Endothelial cell of umbilical vein (primary cell): ENCODE measurements around the gene PAX2. TPM values are rescaled to one million over a fixed set of nuclear protein-coding genes. Genes with fewer than 3 reads are reported as not detected.

ENCODE experiments used
- BruUV-seq: library from RNA; stranded (reverse); fragments of 400-500 nt; replicated peaks from 2 replicates; lab custom pipeline; 2021; lab: Mats Ljungman, UMichigan
- CTCF ChIA-PET: fragments of 300-600, 350-600 bp; sonication (Branson Sonifier 250); formaldehyde crosslinking; loops from one replicate; lab custom pipeline; 2021; ENCODE audit warnings: antibody characterized with exemption, inconsistent platforms; lab: Charles Lee
- POLR2A ChIA-PET: fragments of 300-600, 350-600 bp; sonication (Branson Sonifier 250); formaldehyde crosslinking; loops from one replicate; lab custom pipeline; 2021; ENCODE audit warnings: antibody characterized with exemption, inconsistent platforms; lab: Charles Lee
- DNase-seq: peaks from one replicate; pipeline ENCODE4 v3.0.0-alpha.2; 2011; ENCODE audit warnings: low read depth, low spot score
- FAIRE-seq: peaks from 2 replicates; lab custom pipeline; 2011; peaks lifted over from hg19 to GRCh38; lab: Jason Lieb, UNC
- H2AFZ ChIP-seq: 2 replicates; pipeline ENCODE4 v1.6.0; 2012; ENCODE audit warnings: low read depth, low read length, control low read depth, inconsistent platforms
- H3K27ac ChIP-seq: 2 replicates; pipeline ENCODE4 v1.5.1; 2011; ENCODE audit warnings: low read depth, mild to moderate bottlenecking, control low read depth, low read length, moderate library complexity; ENCODE audit not compliant: insufficient read depth
- H3K27me3 ChIP-seq, 2 experiments: 2 replicates each; pipeline versions ENCODE4 v1.6.0 to v1.6.1; 2011; ENCODE audit warnings: low read length in 2 of 2, mixed read lengths in 1 of 2; ENCODE audit not compliant: control insufficient read depth in 2 of 2, insufficient read depth in 2 of 2
- H3K36me3 ChIP-seq, 2 experiments: 2 replicates in 1 of 2; 3 replicates in 1 of 2; pipeline ENCODE4 v1.5.1; 2011; ENCODE audit warnings: low read length in 2 of 2, mild to moderate bottlenecking in 1 of 2, moderate library complexity in 1 of 2; ENCODE audit not compliant: control insufficient read depth in 2 of 2, insufficient read depth in 2 of 2; ENCODE audit errors: extremely low read depth in 1 of 2
- H3K4me1 ChIP-seq: 3 replicates; pipeline ENCODE4 v1.5.1; 2011; ENCODE audit warnings: mild to moderate bottlenecking, low read length; ENCODE audit not compliant: control insufficient read depth, insufficient read depth; ENCODE audit errors: extremely low read depth
- H3K4me2 ChIP-seq: 2 replicates; pipeline ENCODE4 v1.6.1; 2011; ENCODE audit warnings: low read length, control low read depth, mixed read lengths; ENCODE audit not compliant: insufficient read depth
- H3K4me3 ChIP-seq, 3 experiments: fragments of 200-600 bp in 1 of 3; sonication (generic), shearing (Covaris generic) in 1 of 3; replicated peaks in 1 of 3; 2 replicates each; pipeline ENCODE4 v1.5.1; 2011 to 2016; ENCODE audit warnings: control low read depth in 3 of 3, low read length in 3 of 3, mild to moderate bottlenecking in 2 of 3, inconsistent platforms in 1 of 3, low read depth in 1 of 3, moderate library complexity in 1 of 3; ENCODE audit not compliant: insufficient read depth in 1 of 3
- H3K79me2 ChIP-seq: 2 replicates; pipeline ENCODE4 v1.6.0; 2012; ENCODE audit warnings: low read length, inconsistent platforms; ENCODE audit not compliant: control insufficient read depth, insufficient read depth
- H3K9ac ChIP-seq: replicated peaks from 2 replicates; pipeline ENCODE3; 2011; ENCODE audit warnings: low read length, control low read depth; ENCODE audit not compliant: insufficient read depth; ENCODE audit errors: extremely low read depth
- H3K9me1 ChIP-seq: replicated peaks from 3 replicates; pipeline ENCODE4 v1.6.0; 2011; ENCODE audit warnings: mild to moderate bottlenecking, low read length; ENCODE audit not compliant: control insufficient read depth, insufficient read depth; ENCODE audit errors: extremely low read depth
- H3K9me3 ChIP-seq: replicated peaks from 2 replicates; pipeline ENCODE4 v1.5.1; 2012; ENCODE audit warnings: low read length, inconsistent platforms; ENCODE audit not compliant: control insufficient read depth, insufficient read depth
- H4K20me1 ChIP-seq: replicated peaks from 2 replicates; pipeline ENCODE3; 2011; ENCODE audit warnings: mild to moderate bottlenecking, low read length; ENCODE audit not compliant: control insufficient read depth, insufficient read depth; ENCODE audit errors: extremely low read depth
- CTCF ChIP-seq, 2 donors: IDR thresholded peaks; 1 replicate in 1 of 2; 2 replicates in 1 of 2; pipeline ENCODE4 v1.5.1; 2011; ENCODE audit warnings: low read length in 2 of 2, mild to moderate bottlenecking in 2 of 2, moderate library complexity in 2 of 2, control low read depth in 1 of 2, inconsistent platforms in 1 of 2, low read depth in 1 of 2; ENCODE audit not compliant: insufficient read depth in 1 of 2; ENCODE audit errors: extremely low read depth in 1 of 2
- EZH2 ChIP-seq: IDR thresholded peaks from 2 replicates; pipeline ENCODE4 v1.6.1; 2012; ENCODE audit warnings: borderline replicate concordance, low read depth, mild to moderate bottlenecking, moderate library complexity, low read length, inconsistent platforms; ENCODE audit not compliant: severe bottlenecking
- FOS ChIP-seq: IDR thresholded peaks from 2 replicates; pipeline ENCODE4 v1.6.1; 2011; ENCODE audit warnings: mild to moderate bottlenecking, low read length, moderate library complexity, borderline replicate concordance; ENCODE audit not compliant: insufficient read depth
- GATA2 ChIP-seq: IDR thresholded peaks from 2 replicates; pipeline ENCODE4 v1.7.0; 2011; ENCODE audit warnings: low read depth, mild to moderate bottlenecking, moderate library complexity, mixed read lengths, low read length; ENCODE audit not compliant: insufficient read length, insufficient read depth
- JUN ChIP-seq: IDR thresholded peaks from 2 replicates; pipeline ENCODE4 v1.6.1; 2011; ENCODE audit warnings: borderline replicate concordance, low read depth; ENCODE audit not compliant: insufficient read length, insufficient read depth
- MYC ChIP-seq: IDR thresholded peaks from one replicate; pipeline ENCODE4 v1.6.1; 2011; ENCODE audit warnings: mild to moderate bottlenecking, low read depth, low read length
- POLR2A ChIP-seq: IDR thresholded peaks from 2 replicates; pipeline ENCODE4 v1.6.1; 2012; ENCODE audit warnings: low read depth, mild to moderate bottlenecking, control low read depth, low read length
- POLR2AphosphoS5 ChIP-seq: IDR thresholded peaks from 2 replicates; pipeline ENCODE4 v1.6.1; 2012; ENCODE audit warnings: low read depth, mild to moderate bottlenecking, control low read depth, low read length, moderate library complexity; ENCODE audit not compliant: insufficient read depth
- dilution Hi-C: fragments of 300-500 bp; cut with MboI; formaldehyde crosslinking; loops from one replicate; pipeline ENCODE4 v1.15.0; 2019; ENCODE audit warnings: low sequenced_read_pairs; ENCODE audit not compliant: extremely low pct_ligation_motif_present
- intact Hi-C: fragments of 100-400 bp; cut with micrococcal nuclease; formaldehyde crosslinking; loops from one replicate; pipeline ENCODE4 v1.10.0; 2022
- polyA plus RNA-seq, 4 experiments: library from polyadenylated mRNA; depleted of rRNA in 3 of 4; stranded (reverse) in 3 of 4; unstranded in 1 of 4; fragments of >200 nt; gene quantifications; 2 replicates each; pipeline versions ENCODE4 v1.2.1 to v1.2.3, GENCODE V29; 2011 to 2012; ENCODE audit warnings: missing spikeins in 1 of 4
- total RNA-seq: library from RNA; stranded (reverse); gene quantifications from 2 replicates; pipeline ENCODE4 v1.2.3, GENCODE V29; 2021
- TF ChIP-seq, protein P1 (sequence below): IDR thresholded peaks from 2 replicates; pipeline ENCODE4 v1.6.1; 2011; ENCODE audit not compliant: insufficient read depth, insufficient read length

PAX2 gene
- total and polyA plus RNA-seq, 2 donors (not counting 3 experiments of a cell fraction or from before 2014, with no cell fraction given): not detected

DNA sequence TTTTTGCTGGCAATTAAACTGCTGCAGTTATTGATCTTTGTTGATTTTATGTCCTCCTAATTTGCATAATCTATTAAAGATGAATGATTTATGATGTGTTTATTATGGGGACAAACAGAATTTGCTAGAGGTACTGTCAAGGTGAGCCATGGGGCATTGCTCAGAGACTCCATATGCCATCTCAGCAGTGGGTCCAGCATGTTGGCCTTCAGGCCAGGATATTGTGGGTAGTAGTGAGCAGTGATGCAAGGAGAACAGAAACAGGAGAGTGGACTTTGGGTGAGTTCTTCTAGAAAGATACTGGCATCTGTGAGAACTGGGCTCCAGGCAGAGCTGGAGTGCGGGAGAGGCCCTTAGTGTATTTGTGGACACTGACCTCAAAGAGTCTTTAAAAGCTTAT is 65.9 kb downstream of the PAX2 start:
- no peak for TF ChIP-seq EZH2
- no peaks in the 10 kb centered on the region for H4K20me1 ChIP-seq
- CTCF ChIA-PET: interaction anchor here (1.3 kb wide), 1 partner anchor 22 kb away, joined by 3 read pairs; no protein-coding TSS in a partner anchor
- intact Hi-C loops (no loop called here), dilution Hi-C loops (no loop called here)
- no peaks in the 10 kb centered on the region for H3K4me1 ChIP-seq
- FAIRE-seq (no peak), DNase-seq (no peak)
- no peak overlapping the region for H3K9ac ChIP-seq
- no peaks in the 10 kb centered on the region for H3K36me3 ChIP-seq
- no peaks in the 10 kb centered on the region for H3K9me1 ChIP-seq
- BruUV-seq: no TSS peak
- no peaks in the 10 kb centered on the region for H3K9me3 ChIP-seq
- no peak overlapping the region for H3K4me3 ChIP-seq
- no peaks in the 10 kb centered on the region for H3K79me2 ChIP-seq
- peaks cover 5 to 6% of the 10 kb centered on the region in 2 experiments for H3K27me3 ChIP-seq
- no peak overlapping the region for H3K4me2 ChIP-seq
- POLR2A ChIA-PET: no interaction called here
- no peak overlapping the region for H3K27ac ChIP-seq
- H2AFZ ChIP-seq: no peak overlapping the region

- H2AFZ ChIP-seq: no peak overlapping the region
- no peaks in the 10 kb centered on the region for H3K36me3 ChIP-seq
- FAIRE-seq (no peak), DNase-seq (no peak)
- H3K9ac ChIP-seq: no peak overlapping the region
- no peak overlapping the region for H3K27ac ChIP-seq
- H4K20me1 ChIP-seq: no peaks in the 10 kb centered on the region
- no peaks in the 10 kb centered on the region for H3K4me1 ChIP-seq
- ChIA-PET CTCF (interaction anchor here (1.3 kb wide), 1 partner anchor 23 kb away, joined by 3 read pairs; no protein-coding TSS in a partner anchor), POLR2A (no interaction called here)
- no peak overlapping the region for H3K4me3 ChIP-seq
- dilution Hi-C loops: no loop called here
- H3K27me3 ChIP-seq: peaks cover 5 to 10% of the 10 kb centered on the region in 2 experiments
- H3K9me1 ChIP-seq: no peaks in the 10 kb centered on the region
- H3K79me2 ChIP-seq: no peaks in the 10 kb centered on the region
- BruUV-seq: no TSS peak
- TF ChIP-seq EZH2: no peak
- TF ChIP-seq CTCF (IDR thresholded peaks at IDR 0.05; ENCODE audit: extremely low read depth in 1 of 2, insufficient read depth in 1 of 2, low read depth in 1 of 2, low read length in 2 of 2): no peak
- TF ChIP-seq, protein P1, sequence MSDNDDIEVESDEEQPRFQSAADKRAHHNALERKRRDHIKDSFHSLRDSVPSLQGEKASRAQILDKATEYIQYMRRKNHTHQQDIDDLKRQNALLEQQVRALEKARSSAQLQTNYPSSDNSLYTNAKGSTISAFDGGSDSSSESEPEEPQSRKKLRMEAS: no peak
- TF ChIP-seq FOS: no peak
- TF ChIP-seq MYC: no peak
- no peak for TF ChIP-seq POLR2A
- TF ChIP-seq GATA2: no peak
- no peak for TF ChIP-seq JUN
- TF ChIP-seq POLR2AphosphoS5: no peak
- H3K4me2 ChIP-seq: no peak overlapping the region
- intact Hi-C loops: no loop called here
- H3K9me3 ChIP-seq: no peaks in the 10 kb centered on the region
These were observed 66.7 kb downstream of the PAX2 start for GRCh38 chr10:100811752-100812750.
